CD4-positive, alpha-beta T cell treated with Interleukin-4 for 1 hour (primary cell): ENCODE results near the gene ARHGAP15.

ENCODE experiments used
- DNase-seq, 2 donors: peaks; one replicate each; pipeline ENCODE4 v3.0.0-alpha.2; 2020 to 2022

ARHGAP15 gene

GRCh38 chr2:143740431-143740830, 611.2 kb downstream of the ARHGAP15 start:
- no peak for DNase-seq

GRCh38 chr2:143741205-143741604, 612.0 kb downstream of the ARHGAP15 start:
- DNase-seq, result no peak

- DNase-seq, result no peak
These were observed 613.4 kb downstream of the ARHGAP15 start for GRCh38 chr2:143742581-143742980.

- DNase-seq, result no peak
These were observed 614.9 kb downstream of the ARHGAP15 start for GRCh38 chr2:143744114-143744513.

- DNase-seq, result no peak
These were observed 615.8 kb downstream of the ARHGAP15 start for GRCh38 chr2:143745060-143745459.

GRCh38 chr2:143754742-143755141, 625.5 kb downstream of the ARHGAP15 start:
- no peak for DNase-seq

- DNase-seq, result no peak
These were observed 629.6 kb downstream of the ARHGAP15 start for GRCh38 chr2:143758629-143759330.

GRCh38 chr2:143759455-143759854, 630.2 kb downstream of the ARHGAP15 start:
- DNase-seq, result no peak

- DNase-seq, result no peak
These were observed 633.1 kb downstream of the ARHGAP15 start for GRCh38 chr2:143762176-143762928.

GRCh38 chr2:143764261-143764660, 635.0 kb downstream of the ARHGAP15 start:
- DNase-seq, result no peak

- DNase-seq, result no peak
These were observed 635.5 kb downstream of the ARHGAP15 start for GRCh38 chr2:143764706-143765105.

- no peak for DNase-seq
These were observed 639.8 kb downstream of the ARHGAP15 start for GRCh38 chr2:143768991-143769390.

- no peak for DNase-seq
These were observed 642.7 kb downstream of the ARHGAP15 start for GRCh38 chr2:143771939-143772338.

- DNase-seq, result no peak
These were observed 647.5 kb downstream of the ARHGAP15 start for GRCh38 chr2:143776526-143777297.

- no peak for DNase-seq
These were observed 649.8 kb downstream of the ARHGAP15 start for GRCh38 chr2:143779021-143779420.

- no peak for DNase-seq
These were observed 657.0 kb downstream of the ARHGAP15 start for GRCh38 chr2:143786026-143786765.

- no peak for DNase-seq
These were observed 658.5 kb downstream of the ARHGAP15 start for GRCh38 chr2:143787674-143788073.

- DNase-seq, result no peak
These were observed 663.4 kb downstream of the ARHGAP15 start for GRCh38 chr2:143792602-143793001.

- no peak for DNase-seq
These were observed 664.2 kb downstream of the ARHGAP15 start for GRCh38 chr2:143793381-143793780.

- DNase-seq, result no peak
These were observed 666.8 kb downstream of the ARHGAP15 start for GRCh38 chr2:143796051-143796450.

GRCh38 chr2:143801561-143801960, 672.3 kb downstream of the ARHGAP15 start:
- DNase-seq, result no peak

GRCh38 chr2:143802242-143802641, 673.0 kb downstream of the ARHGAP15 start:
- no peak for DNase-seq
